ENCODE data around the gene CRAMP1.

DNA sequence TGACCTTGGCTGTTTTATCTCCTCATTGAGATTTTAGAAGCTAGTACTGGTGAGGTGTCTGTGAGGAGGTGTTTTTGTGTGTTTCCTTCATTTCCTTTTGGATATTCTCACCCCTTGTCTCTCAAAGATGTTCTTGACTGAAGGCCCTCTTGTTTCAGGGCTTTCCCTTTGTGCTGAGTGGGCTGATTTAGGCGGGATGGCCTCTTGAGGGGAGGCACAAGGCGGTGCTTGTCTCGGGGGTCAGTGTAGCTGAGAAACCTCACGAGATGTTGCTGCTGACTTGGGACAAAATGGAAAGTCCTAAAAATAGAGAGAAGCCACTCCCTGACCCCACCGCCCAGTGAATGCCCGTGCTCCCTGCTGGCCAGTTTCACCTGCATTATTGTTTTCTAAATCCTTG lies 14.2 kb downstream of the CRAMP1 start:
- TF ChIP-seq, protein P1, sequence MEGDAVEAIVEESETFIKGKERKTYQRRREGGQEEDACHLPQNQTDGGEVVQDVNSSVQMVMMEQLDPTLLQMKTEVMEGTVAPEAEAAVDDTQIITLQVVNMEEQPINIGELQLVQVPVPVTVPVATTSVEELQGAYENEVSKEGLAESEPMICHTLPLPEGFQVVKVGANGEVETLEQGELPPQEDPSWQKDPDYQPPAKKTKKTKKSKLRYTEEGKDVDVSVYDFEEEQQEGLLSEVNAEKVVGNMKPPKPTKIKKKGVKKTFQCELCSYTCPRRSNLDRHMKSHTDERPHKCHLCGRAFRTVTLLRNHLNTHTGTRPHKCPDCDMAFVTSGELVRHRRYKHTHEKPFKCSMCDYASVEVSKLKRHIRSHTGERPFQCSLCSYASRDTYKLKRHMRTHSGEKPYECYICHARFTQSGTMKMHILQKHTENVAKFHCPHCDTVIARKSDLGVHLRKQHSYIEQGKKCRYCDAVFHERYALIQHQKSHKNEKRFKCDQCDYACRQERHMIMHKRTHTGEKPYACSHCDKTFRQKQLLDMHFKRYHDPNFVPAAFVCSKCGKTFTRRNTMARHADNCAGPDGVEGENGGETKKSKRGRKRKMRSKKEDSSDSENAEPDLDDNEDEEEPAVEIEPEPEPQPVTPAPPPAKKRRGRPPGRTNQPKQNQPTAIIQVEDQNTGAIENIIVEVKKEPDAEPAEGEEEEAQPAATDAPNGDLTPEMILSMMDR (IDR thresholded peaks at IDR 0.05), result no peak
- no peak for TF ChIP-seq POLR2A (IDR thresholded peaks at IDR 0.05)
- no peak for TF ChIP-seq POLR2AphosphoS5 (IDR thresholded peaks at IDR 0.05)
- TF ChIP-seq EP300 (IDR thresholded peaks at IDR 0.05), result no peak

Data from gastroesophageal sphincter (tissue), 3 donors.